IPS-18c (cell line): Measurements from ENCODE around the gene SEMA6D.
"Not testable (repeated sequence)": the region's sequence is repeated elsewhere in the genome, so short reads cannot be mapped to it uniquely, and the experiment has no call there.

Experiments
- H3K4me3 ChIP-seq: 2 replicates; pipeline ENCODE4 v1.7.0; 2013; ENCODE audit warnings: low read depth, mild to moderate bottlenecking, low read length, moderate library complexity; ENCODE audit not compliant: insufficient read depth
- H3K9me3 ChIP-seq: one replicate; pipeline ENCODE4 v1.6.1; 2013; ENCODE audit warnings: mild to moderate bottlenecking, low read length, moderate library complexity; ENCODE audit not compliant: control insufficient read depth, insufficient read depth

Gene SEMA6D

GRCh38 chr15:47733085-47733484, 15.8 kb downstream of the SEMA6D start:
- no peaks in the 10 kb centered on the region for H3K9me3 ChIP-seq
- H3K4me3 ChIP-seq = no peak overlapping the region

GRCh38 chr15:47736143-47736786, 19.0 kb downstream of the SEMA6D start:
- Histone ChIP-seq H3K9me3 (no peaks in the 10 kb centered on the region), H3K4me3 (no peak overlapping the region)

GRCh38 chr15:47737477-47737876, 20.2 kb downstream of the SEMA6D start:
- H3K4me3 ChIP-seq = no peak overlapping the region
- H3K9me3 ChIP-seq = no peaks in the 10 kb centered on the region

GRCh38 chr15:47738144-47738825, 21.0 kb downstream of the SEMA6D start:
- H3K9me3 ChIP-seq, H3K4me3 ChIP-seq: not testable (repeated sequence)

- Histone ChIP-seq H3K4me3 (no peak overlapping the region), H3K9me3 (no peaks in the 10 kb centered on the region)
These were observed 23.8 kb downstream of the SEMA6D start for GRCh38 chr15:47741082-47741481.

- Histone ChIP-seq H3K9me3 (no peaks in the 10 kb centered on the region), H3K4me3 (no peak overlapping the region)
These were observed 24.6 kb downstream of the SEMA6D start for GRCh38 chr15:47741907-47742306.

- no peak overlapping the region for H3K4me3 ChIP-seq
These were observed 25.0 kb downstream of the SEMA6D start for GRCh38 chr15:47742334-47742733.

GRCh38 chr15:47742742-47743141, 25.4 kb downstream of the SEMA6D start:
- Histone ChIP-seq H3K9me3 (no peaks in the 10 kb centered on the region), H3K4me3 (no peak overlapping the region)

More at GRCh38 chr15:47742334-47742733, 25.0 kb downstream of the SEMA6D start:
- no peaks in the 10 kb centered on the region for H3K9me3 ChIP-seq

GRCh38 chr15:47743385-47743784, 26.1 kb downstream of the SEMA6D start:
- H3K9me3 ChIP-seq = no peaks in the 10 kb centered on the region
- H3K4me3 ChIP-seq = no peak overlapping the region

GRCh38 chr15:47743886-47744285, 26.6 kb downstream of the SEMA6D start:
- Histone ChIP-seq H3K9me3 (no peaks in the 10 kb centered on the region), H3K4me3 (no peak overlapping the region)

- H3K4me3 ChIP-seq = no peak overlapping the region
- H3K9me3 ChIP-seq = no peaks in the 10 kb centered on the region
These were observed 27.2 kb downstream of the SEMA6D start for GRCh38 chr15:47744496-47744895.

GRCh38 chr15:47744973-47745372, 27.7 kb downstream of the SEMA6D start:
- Histone ChIP-seq H3K9me3 (no peaks in the 10 kb centered on the region), H3K4me3 (no peak overlapping the region)

- H3K4me3 ChIP-seq = no peak overlapping the region
- no peaks in the 10 kb centered on the region for H3K9me3 ChIP-seq
These were observed 29.2 kb downstream of the SEMA6D start for GRCh38 chr15:47746516-47746915.

GRCh38 chr15:47750030-47750739, 32.9 kb downstream of the SEMA6D start:
- Histone ChIP-seq H3K9me3 (no peaks in the 10 kb centered on the region), H3K4me3 (no peak overlapping the region)

- Histone ChIP-seq H3K9me3 (no peaks in the 10 kb centered on the region), H3K4me3 (no peak overlapping the region)
These were observed 33.5 kb downstream of the SEMA6D start for GRCh38 chr15:47750740-47751262.

GRCh38 chr15:47753591-47753990, 36.3 kb downstream of the SEMA6D start:
- H3K9me3 ChIP-seq = no peaks in the 10 kb centered on the region

GRCh38 chr15:47754312-47754711, 37.0 kb downstream of the SEMA6D start:
- no peak overlapping the region for H3K4me3 ChIP-seq
- H3K9me3 ChIP-seq = no peaks in the 10 kb centered on the region

More at GRCh38 chr15:47753591-47753990, 36.3 kb downstream of the SEMA6D start:
- H3K4me3 ChIP-seq = no peak overlapping the region

- Histone ChIP-seq H3K4me3 (no peak overlapping the region), H3K9me3 (no peaks in the 10 kb centered on the region)
These were observed 38.6 kb downstream of the SEMA6D start for GRCh38 chr15:47755941-47756340.
